DMS153 treated with DMSO at 0.1 percent for 48 hours (cell line): ENCODE measurements around the gene CLEC18C.
"Not testable (repeated sequence)": the region's sequence is repeated elsewhere in the genome, so short reads cannot be mapped to it uniquely, and the experiment has no call there.

Experiments
- DNase-seq: peaks from one replicate; lab custom pipeline; 2025; ENCODE audit not compliant: unreplicated experiment; lab: John Stamatoyannopoulos, UW

The CLEC18C gene

DNA sequence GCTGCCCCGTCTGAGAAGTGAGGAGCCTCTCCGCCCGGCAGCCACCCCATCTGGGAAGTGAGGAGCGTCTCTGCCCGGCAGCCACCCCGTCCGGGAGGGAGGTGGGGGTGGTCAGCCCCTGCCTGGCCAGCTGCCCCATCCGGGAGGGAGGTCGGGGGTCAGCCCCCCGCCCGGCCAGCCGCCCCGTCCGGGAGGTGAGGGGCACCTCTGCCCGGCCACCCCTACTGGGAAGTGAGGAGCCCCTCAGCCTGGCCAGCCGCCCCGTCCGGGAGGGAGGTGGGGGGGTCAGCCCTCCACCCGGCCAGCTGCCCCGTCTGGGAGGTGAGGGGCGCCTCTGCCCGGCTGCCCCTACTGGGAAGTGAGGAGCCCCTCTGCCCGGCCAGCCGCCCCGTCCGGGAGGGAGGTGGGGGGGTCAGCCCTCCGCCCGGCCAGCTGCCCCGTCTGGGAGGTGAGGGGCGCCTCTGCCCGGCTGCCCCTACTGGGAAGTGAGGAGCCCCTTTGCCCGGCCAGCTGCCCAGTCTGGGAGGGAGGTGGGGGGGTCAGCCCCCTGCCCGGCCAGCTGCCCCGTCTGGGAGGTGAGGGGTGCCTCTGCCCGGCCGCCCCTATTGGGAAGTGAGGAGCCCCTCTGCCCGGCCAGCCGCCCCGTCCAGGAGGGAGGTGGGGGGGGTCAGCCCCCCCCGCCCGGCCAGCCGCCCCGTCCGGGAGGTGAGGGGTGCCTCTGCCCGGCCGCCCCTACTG is 31.2 kb downstream of the CLEC18C start:
- DNase-seq: not testable (repeated sequence)

DNA sequence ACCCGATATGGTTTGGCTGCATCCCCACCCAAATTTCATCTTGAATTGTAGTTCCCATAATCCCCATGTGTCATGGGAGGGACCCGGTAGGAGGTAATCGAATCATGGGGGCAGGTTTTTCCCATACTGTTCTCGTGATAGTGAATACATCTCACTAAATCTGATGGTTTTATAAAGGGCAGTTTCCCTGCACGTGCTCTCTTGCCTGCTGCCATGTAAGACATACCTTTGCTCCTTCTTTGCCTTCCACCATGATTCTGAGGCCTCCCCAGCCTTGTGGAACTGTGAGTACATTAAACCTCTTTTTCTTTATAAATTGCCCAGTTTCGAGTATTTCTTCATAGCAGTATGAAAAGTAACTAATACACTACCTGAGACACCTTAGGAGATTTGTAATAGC is 32.8 kb downstream of the CLEC18C start:
- DNase-seq: not testable (repeated sequence)

- DNase-seq: not testable (repeated sequence)
Measured at GRCh38 chr16:70218586-70218985, 45.0 kb downstream of the CLEC18C start.

- not testable (repeated sequence) for DNase-seq
Measured at GRCh38 chr16:70222574-70222973, 49.0 kb downstream of the CLEC18C start.

GRCh38 chr16:70223216-70223615 is 49.6 kb downstream of the CLEC18C start:
- not testable (repeated sequence) for DNase-seq

DNA sequence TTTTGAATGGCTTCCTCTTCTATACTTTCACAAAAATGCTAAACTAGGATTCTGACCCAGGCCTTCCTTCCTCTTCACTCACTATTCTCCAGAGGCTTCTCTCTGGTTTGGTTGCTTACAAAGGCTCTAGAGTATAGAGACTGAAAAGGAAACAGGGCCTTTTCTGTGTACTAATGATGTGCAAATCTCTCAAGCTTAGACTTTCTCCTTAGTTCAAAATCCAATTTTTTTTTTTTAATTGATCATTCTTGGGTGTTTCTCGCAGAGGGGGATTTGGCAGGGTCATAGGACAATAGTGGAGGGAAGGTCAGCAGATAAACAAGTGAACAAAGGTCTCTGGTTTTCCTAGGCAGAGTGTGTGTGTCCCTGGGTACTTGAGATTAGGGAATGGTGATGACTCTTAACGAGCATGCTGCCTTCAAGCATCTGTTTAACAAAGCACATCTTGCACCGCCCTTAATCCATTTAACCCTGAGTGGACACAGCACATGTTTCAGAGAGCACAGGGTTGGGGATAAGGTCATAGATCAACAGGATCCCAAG is 50.5 kb downstream of the CLEC18C start:
- DNase-seq: not testable (repeated sequence)

DNA sequence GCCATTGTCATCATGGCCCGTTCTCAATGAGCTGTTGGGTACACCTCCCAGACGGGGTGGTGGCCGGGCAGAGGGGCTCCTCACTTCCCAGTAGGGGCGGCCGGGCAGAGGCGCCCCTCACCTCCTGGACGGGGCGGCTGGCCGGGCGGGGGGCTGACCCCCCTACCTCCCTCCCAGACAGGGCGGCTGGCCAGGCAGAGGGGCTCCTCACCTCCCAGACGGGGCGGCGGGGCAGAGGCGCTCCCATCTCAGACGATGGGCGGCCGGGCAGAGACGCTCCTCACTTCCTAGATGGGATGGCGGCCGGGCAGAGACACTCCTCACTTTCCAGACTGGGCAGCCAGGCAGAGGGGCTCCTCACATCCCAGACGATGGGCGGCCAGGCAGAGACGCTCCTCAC is 51.1 kb downstream of the CLEC18C start:
- DNase-seq: not testable (repeated sequence)

DNA sequence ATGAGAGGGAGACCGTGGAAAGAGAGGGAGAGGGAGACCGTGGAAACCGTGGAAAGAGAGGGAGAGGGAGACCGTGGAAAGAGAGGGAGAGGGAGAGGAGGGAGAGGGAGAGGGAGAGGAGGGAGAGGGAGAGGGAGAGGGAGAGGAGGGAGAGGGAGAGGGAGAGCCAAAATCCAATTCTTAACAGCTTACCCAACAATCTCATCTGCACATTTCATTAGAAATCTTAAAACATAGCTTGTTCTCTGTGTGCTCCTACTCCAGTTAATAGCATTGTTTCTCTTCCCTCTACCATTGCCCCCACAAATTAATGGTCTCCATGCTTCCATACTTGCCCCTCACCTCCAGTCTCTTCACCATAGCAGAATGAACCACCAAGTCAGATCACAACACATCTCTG is 51.8 kb downstream of the CLEC18C start:
- not testable (repeated sequence) for DNase-seq

GRCh38 chr16:70226024-70226423 is 52.4 kb downstream of the CLEC18C start:
- not testable (repeated sequence) for DNase-seq

DNA sequence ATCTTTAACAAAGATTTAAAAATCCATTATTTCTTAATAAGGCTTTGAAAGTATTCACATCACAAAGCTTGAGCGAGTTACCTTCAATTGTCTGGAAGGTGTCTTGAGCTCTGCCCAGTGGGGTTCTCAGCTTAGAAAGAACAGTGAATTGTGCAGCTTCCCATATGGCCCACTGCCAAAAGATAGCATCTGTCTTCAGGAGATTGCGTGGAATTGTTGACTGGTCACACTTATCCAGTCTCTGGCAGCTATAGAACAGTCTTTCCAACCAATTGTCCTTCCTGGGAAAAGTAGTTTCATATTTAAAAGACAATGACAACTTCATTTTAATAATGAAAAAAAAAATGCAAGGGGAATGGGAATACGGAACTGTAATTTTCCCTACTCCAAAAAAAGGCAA is 58.2 kb downstream of the CLEC18C start:
- DNase-seq: not testable (repeated sequence)
